Measurements from ENCODE around the gene HACD4.

GRCh38 chr9:20996809-20997208, 34.6 kb downstream of the HACD4 start:
- no peak for TF ChIP-seq CTCF (IDR thresholded peaks at IDR 0.05)
- no peak for TF ChIP-seq POLR2A (IDR thresholded peaks at IDR 0.05)
